ENCODE measurements around the gene TAF1D. TPM values are rescaled to one million over a fixed set of nuclear protein-coding genes. Genes with fewer than 3 reads are reported as not detected.

The TAF1D gene
- total RNA-seq, 1 experiment from 2014 or later: 272 TPM

GRCh38 chr11:93783362-93783761, 42.1 kb upstream of the TAF1D start:
- peaks cover 21% of the 10 kb centered on the region; the same call in 1 of the 2 replicates for H3K79me2 ChIP-seq (ENCODE audit: insufficient read depth, low read length)
- H2AFZ ChIP-seq (ENCODE audit: low read length): no peak overlapping the region
- TF ChIP-seq CTCF (conservative IDR thresholded peaks at IDR 0.05): no peak
- no peaks in the 10 kb centered on the region for H4K20me1 ChIP-seq (ENCODE audit: control insufficient read depth, insufficient read depth, insufficient read length)
- no peaks in the 10 kb centered on the region for H3K79me1 ChIP-seq (ENCODE audit: insufficient read depth, low read depth, low read length, poor library complexity, severe bottlenecking)
- Mint-ChIP-seq H3K36me3 (ENCODE audit: insufficient read depth in 1 of 3, low read depth in 3 of 3) (peaks cover 23 to 38% (median 36%) of the 10 kb centered on the region in 3 experiments), H3K9me3 (peaks cover 0 to 2% of the 10 kb centered on the region in 2 experiments; a peak in 1 of 5 replicates), H3K27ac (no peak overlapping the region), H3K27me3 (ENCODE audit: low read depth) (no peaks in the 10 kb centered on the region), H3K4me3 (peak overlapping the region; percentile 91 to 98), H3K4me1 (peaks cover 16 to 29% of the 10 kb centered on the region in 2 experiments)
- H2BK15ac ChIP-seq (ENCODE audit: low read depth, low read length): no peak overlapping the region
- H2BK20ac ChIP-seq (ENCODE audit: low read depth, low read length, poor library complexity, severe bottlenecking): no peak overlapping the region
- H4K91ac ChIP-seq (ENCODE audit: insufficient read length, low read depth, low read length): no peak overlapping the region
- H2BK12ac ChIP-seq (ENCODE audit: insufficient read length, low read depth, low read length): no peak overlapping the region
- DNase-seq: no peak
- H3K23ac ChIP-seq (ENCODE audit: insufficient read length, low read depth, low read length): no peak overlapping the region
- WGBS (ENCODE audit: extremely low coverage, insufficient read length, low lambda C conversion rate): no CpG with 5 or more reads among the region's 7 CpGs
- no peak overlapping the region for H3T11ph ChIP-seq (ENCODE audit: low read length)
- H4K5ac ChIP-seq (ENCODE audit: insufficient read length, low read depth, low read length): no peak overlapping the region
- no peak overlapping the region for H2BK5ac ChIP-seq (ENCODE audit: insufficient read length, low read length)
- no peaks in the 10 kb centered on the region for H3K4me1 ChIP-seq (ENCODE audit: insufficient read depth, low read length)
- H3K14ac ChIP-seq (ENCODE audit: insufficient read depth, low read length): no peak overlapping the region
- H2AK5ac ChIP-seq (ENCODE audit: insufficient read length, low read length): no peak overlapping the region
- no peaks in the 10 kb centered on the region for H3K27me3 ChIP-seq (ENCODE audit: insufficient read depth, low read length)
- H3K4ac ChIP-seq (ENCODE audit: low read depth, low read length): no peak overlapping the region
- H3K56ac ChIP-seq (ENCODE audit: insufficient read length, low read depth, low read length): no peak overlapping the region
- no peak overlapping the region for H3K18ac ChIP-seq (ENCODE audit: insufficient read length, low read depth, low read length)
- no peak overlapping the region for H4K8ac ChIP-seq (replicated peaks; ENCODE audit: insufficient read length, low read depth, low read length)
- peaks cover 14% of the 10 kb centered on the region for H3K23me2 ChIP-seq (ENCODE audit: insufficient read length, low read depth, low read length, poor library complexity, severe bottlenecking)
- H3K9ac ChIP-seq (ENCODE audit: extremely low read depth, insufficient read length, low read length): peak overlapping the region; percentile 78
- H3K4me2 ChIP-seq (ENCODE audit: insufficient read depth, insufficient read length, low read length): peak overlapping the region; percentile 94
- no peaks in the 10 kb centered on the region for H3K9me3 ChIP-seq (ENCODE audit: control insufficient read depth, low read depth, low read length)
- no peak overlapping the region for H3K27ac ChIP-seq (ENCODE audit: insufficient read length, low read depth, low read length)
- H2BK120ac ChIP-seq (ENCODE audit: low read depth, low read length, poor library complexity, severe bottlenecking): no peak overlapping the region
